Calu3 (cell line): Measurements from ENCODE around the gene RAVER1. TPM values are rescaled to one million over a fixed set of nuclear protein-coding genes. Genes with fewer than 3 reads are reported as not detected.

ENCODE experiments used
- BruUV-seq: library from RNA; stranded (reverse); fragments of 400-500 nt; replicated peaks from 2 replicates; lab custom pipeline; 2021; lab: Mats Ljungman, UMichigan
- CTCF ChIA-PET: fragments of 300-600 bp; sonication (Branson Sonifier 250); formaldehyde crosslinking; loops from one replicate; lab custom pipeline; 2022; ENCODE audit warnings: antibody characterized with exemption; lab: Charles Lee
- DNase-seq: peaks from one replicate; pipeline ENCODE4 v3.0.0; 2022
- H3K27ac Mint-ChIP-seq: one replicate; pipeline ENCODE4 v1.8.0; 2022; ENCODE audit warnings: mixed read lengths; ENCODE audit not compliant: unreplicated experiment
- H3K27me3 Mint-ChIP-seq: one replicate; pipeline ENCODE4 v1.8.0; 2022; ENCODE audit warnings: mixed read lengths; ENCODE audit not compliant: unreplicated experiment
- H3K36me3 Mint-ChIP-seq: one replicate; pipeline ENCODE4 v1.8.0; 2022; ENCODE audit warnings: mild to moderate bottlenecking, moderate library complexity, mixed read lengths; ENCODE audit not compliant: insufficient read depth, unreplicated experiment
- H3K4me1 Mint-ChIP-seq: one replicate; pipeline ENCODE4 v1.8.0; 2022; ENCODE audit warnings: mild to moderate bottlenecking, low read depth, mixed read lengths; ENCODE audit not compliant: unreplicated experiment
- H3K4me3 Mint-ChIP-seq: one replicate; pipeline ENCODE4 v1.8.0; 2022; ENCODE audit warnings: mild to moderate bottlenecking, low read depth, moderate library complexity, mixed read lengths; ENCODE audit not compliant: unreplicated experiment
- H3K9me3 Mint-ChIP-seq: one replicate; pipeline ENCODE4 v1.8.0; 2022; ENCODE audit warnings: low read depth, mixed read lengths; ENCODE audit not compliant: unreplicated experiment
- CTCF ChIP-seq: fragments of 200-600 bp; IDR thresholded peaks from one replicate; pipeline ENCODE4 v1.8.0; 2022; ENCODE audit warnings: antibody characterized with exemption; ENCODE audit not compliant: unreplicated experiment
- intact Hi-C: fragments of 100-400 bp; cut with micrococcal nuclease; formaldehyde crosslinking; loops from one replicate; pipeline ENCODE4 v1.10.0; 2022; ENCODE audit not compliant: unreplicated experiment
- total RNA-seq: library from RNA; stranded (reverse); gene quantifications from 2 replicates; pipeline ENCODE4 v1.2.3, GENCODE V29; 2022

RAVER1 gene
- total RNA-seq, 1 experiment from 2014 or later = 43.2 TPM

DNA sequence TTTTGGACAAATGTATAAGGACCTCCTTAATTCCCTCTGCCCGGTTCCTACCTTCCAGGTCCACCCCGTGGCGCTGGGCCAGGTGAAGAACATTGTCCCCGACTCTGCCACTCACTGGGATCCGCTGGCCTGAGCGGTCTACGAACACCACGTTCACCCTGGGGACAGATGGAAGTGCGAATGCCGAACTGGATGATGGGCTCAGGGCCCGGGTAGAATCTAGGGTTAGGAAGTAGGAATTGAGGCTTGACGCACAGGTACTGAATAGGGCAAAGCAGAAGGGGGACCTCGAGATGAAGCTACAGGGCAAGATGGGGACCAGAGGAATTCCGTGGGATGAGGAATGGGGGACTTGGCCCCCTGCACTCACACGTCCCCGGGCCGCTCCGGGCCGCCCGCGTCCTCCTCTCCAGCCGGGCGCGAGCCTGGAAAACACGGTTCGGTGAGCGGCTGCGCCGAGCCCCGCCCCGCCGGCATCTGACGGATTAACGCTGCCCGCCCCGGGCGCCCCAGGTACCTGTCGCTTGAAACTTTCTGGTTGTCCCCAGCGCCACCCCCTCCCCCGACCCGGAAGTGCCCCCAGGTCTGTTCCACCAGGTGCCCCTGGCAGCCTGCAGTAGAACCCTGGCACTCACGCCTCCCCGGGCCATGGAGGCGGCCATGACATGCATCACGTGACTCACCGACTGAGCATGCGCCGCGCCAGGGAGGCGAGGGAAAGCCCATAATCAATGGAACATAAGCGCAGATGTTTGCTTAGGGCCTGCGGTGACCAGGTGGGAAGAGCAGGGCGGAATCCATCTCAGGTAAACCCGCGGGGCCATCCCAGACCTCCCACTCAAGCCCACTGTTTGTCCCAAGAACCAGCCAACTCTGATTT is 17.8 kb downstream of the RAVER1 start, which contains the start of gene FDX2:
Gene FDX2, minus strand, starts transcription at position 681 of the 880 bp plus-strand sequence. Its CDS starts 19 bp downstream, at position 662.
- TF ChIP-seq CTCF = no peak
- CTCF ChIA-PET = interaction anchor here (0.6 kb wide), 1 partner anchor 44 kb away, joined by 3 read pairs; no protein-coding TSS in a partner anchor
- intact Hi-C loops = no loop called here
- BruUV-seq = no TSS peak
- Mint-ChIP-seq H3K27ac (peak within 1 kb of the TSS; percentile 89), H3K9me3 (no peaks in the 10 kb centered on the region), H3K4me3 (peak within 1 kb of the TSS; percentile 74), H3K36me3 (peaks cover 26% of the 10 kb centered on the region), H3K4me1 (peaks cover 14% of the 10 kb centered on the region), H3K27me3 (no peaks in the 10 kb centered on the region)
- peak; percentile 89 for DNase-seq

- BruUV-seq = no TSS peak
- H3K27me3 Mint-ChIP-seq = no peaks in the 10 kb centered on the region
- no peaks in the 10 kb centered on the region for H3K36me3 Mint-ChIP-seq
- H3K27ac Mint-ChIP-seq = no peak within 1 kb of the TSS
- TF ChIP-seq CTCF = no peak
- intact Hi-C loops = no loop called here
- peaks cover 1% of the 10 kb centered on the region for H3K4me1 Mint-ChIP-seq
- H3K9me3 Mint-ChIP-seq = no peaks in the 10 kb centered on the region
- CTCF ChIA-PET = no interaction called here
- H3K4me3 Mint-ChIP-seq = no peak within 1 kb of the TSS
- no peak for DNase-seq
Observed at GRCh38 chr19:10309423-10309822, 23.9 kb downstream of the RAVER1 start, which contains the start of gene ZGLP1. Gene ZGLP1, minus strand, starts transcription at chr19:10309815.

- CTCF ChIA-PET = no interaction called here
- H3K4me1 Mint-ChIP-seq = no peaks in the 10 kb centered on the region
- no peak for DNase-seq
- no peaks in the 10 kb centered on the region for H3K9me3 Mint-ChIP-seq
- H3K36me3 Mint-ChIP-seq = no peaks in the 10 kb centered on the region
- intact Hi-C loops = no loop called here
- H3K4me3 Mint-ChIP-seq = no peak overlapping the region
- no TSS peak for BruUV-seq
- H3K27me3 Mint-ChIP-seq = no peaks in the 10 kb centered on the region
- TF ChIP-seq CTCF = no peak
- H3K27ac Mint-ChIP-seq = no peak overlapping the region
Observed at GRCh38 chr19:10306327-10306726, 27.0 kb downstream of the RAVER1 start.

DNA sequence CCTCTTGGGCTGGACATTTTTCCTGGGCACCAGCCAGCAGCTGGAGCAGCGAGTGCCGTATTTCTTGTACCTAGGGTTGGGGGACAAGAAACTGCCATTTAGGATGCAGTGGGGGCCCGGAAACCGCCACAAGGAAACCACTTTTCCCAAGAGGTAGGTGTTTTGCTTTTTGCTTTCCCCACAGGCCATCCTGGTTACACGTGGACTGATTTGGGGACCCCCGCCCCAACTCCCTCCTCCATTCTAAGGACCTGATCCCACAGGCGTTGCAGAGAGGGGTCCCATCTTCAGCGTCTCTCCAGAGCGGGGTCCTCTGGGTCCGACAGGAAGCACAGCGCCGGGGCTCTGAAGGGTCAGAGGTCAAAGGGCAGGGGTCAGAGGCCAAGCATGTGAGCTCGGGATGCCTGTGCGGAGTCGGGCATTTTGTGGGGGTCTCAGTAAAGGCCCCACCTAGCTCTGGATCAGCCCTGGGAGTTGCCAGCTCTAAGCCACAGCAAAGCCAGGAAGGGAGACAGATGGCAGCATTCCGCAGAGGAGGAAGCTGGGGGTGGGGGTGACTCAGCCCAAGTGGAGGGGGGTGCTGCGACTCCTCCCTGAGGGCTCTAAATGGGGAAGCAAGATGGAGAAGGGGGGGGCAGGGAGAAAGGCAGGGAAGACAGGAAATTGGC is 28.1 kb downstream of the RAVER1 start:
- no peak for TF ChIP-seq CTCF
- Mint-ChIP-seq H3K27me3 (no peaks in the 10 kb centered on the region), H3K36me3 (no peaks in the 10 kb centered on the region), H3K9me3 (no peaks in the 10 kb centered on the region), H3K4me3 (no peak overlapping the region), H3K27ac (no peak overlapping the region), H3K4me1 (no peaks in the 10 kb centered on the region)
- BruUV-seq = no TSS peak
- CTCF ChIA-PET = interaction anchor here (0.5 to 0.7 kb wide), 2 partner anchors 55 to 285 kb away, joined by 3 to 6 read pairs; no protein-coding TSS in a partner anchor
- intact Hi-C loops = no loop called here
- no peak for DNase-seq
